OCI-LY1 (cell line): ENCODE results near the gene SH3D19.

Source experiments
- EZH2 ChIP-seq: fragments of 200-600 bp; sonication (generic), shearing (Covaris generic); IDR thresholded peaks from 2 replicates; pipeline ENCODE4 v1.8.0; 2017; ENCODE audit warnings: borderline replicate concordance, mixed run types, mild to moderate bottlenecking, antibody characterized with exemption, low read length, moderate library complexity, mixed read lengths
- TF ChIP-seq, protein P1 (sequence below): fragments of 200-600 bp; sonication (generic), shearing (Covaris generic); IDR thresholded peaks from 2 replicates; pipeline ENCODE4 v1.5.1; 2017; ENCODE audit warnings: mild to moderate bottlenecking, antibody characterized with exemption, low read length, moderate library complexity, mixed read lengths

DNA sequence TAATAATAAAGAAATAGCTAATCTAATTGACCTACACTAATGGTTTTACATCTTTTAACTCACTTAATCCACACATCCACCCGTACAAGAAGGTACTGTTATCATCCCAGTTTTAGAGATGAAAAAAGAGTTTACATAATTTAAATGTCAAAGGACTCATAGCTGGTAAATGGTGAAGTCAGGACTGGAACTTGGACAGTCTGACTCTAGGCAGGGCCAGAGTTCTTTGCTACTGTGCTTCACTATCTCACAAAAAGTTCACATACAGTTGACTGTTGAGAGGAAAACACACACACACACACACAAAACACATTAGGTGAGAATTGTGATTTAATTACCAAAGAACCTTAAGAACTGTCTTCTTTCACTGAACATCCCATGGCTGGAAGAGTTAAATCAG lies 119.7 kb downstream of the SH3D19 start:
- TF ChIP-seq, protein P1, sequence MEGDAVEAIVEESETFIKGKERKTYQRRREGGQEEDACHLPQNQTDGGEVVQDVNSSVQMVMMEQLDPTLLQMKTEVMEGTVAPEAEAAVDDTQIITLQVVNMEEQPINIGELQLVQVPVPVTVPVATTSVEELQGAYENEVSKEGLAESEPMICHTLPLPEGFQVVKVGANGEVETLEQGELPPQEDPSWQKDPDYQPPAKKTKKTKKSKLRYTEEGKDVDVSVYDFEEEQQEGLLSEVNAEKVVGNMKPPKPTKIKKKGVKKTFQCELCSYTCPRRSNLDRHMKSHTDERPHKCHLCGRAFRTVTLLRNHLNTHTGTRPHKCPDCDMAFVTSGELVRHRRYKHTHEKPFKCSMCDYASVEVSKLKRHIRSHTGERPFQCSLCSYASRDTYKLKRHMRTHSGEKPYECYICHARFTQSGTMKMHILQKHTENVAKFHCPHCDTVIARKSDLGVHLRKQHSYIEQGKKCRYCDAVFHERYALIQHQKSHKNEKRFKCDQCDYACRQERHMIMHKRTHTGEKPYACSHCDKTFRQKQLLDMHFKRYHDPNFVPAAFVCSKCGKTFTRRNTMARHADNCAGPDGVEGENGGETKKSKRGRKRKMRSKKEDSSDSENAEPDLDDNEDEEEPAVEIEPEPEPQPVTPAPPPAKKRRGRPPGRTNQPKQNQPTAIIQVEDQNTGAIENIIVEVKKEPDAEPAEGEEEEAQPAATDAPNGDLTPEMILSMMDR: no peak
- TF ChIP-seq EZH2: no peak
